Astrocyte (in vitro differentiated cells and primary cell): Measurements from ENCODE around the gene PYROXD2. TPM values are rescaled to one million over a fixed set of nuclear protein-coding genes. Genes with fewer than 3 reads are reported as not detected.
A peak's percentile ranks its signal among the peaks of the same experiment; 100 is the strongest.

Experiments used
- DNase-seq: peaks from one replicate; pipeline ENCODE4 v3.0.0-alpha.2; 2010; ENCODE audit warnings: low read depth
- FAIRE-seq: peaks from 2 replicates; lab custom pipeline; 2011; peaks lifted over from hg19 to GRCh38; lab: Jason Lieb, UNC
- H2AFZ ChIP-seq: 2 replicates; pipeline ENCODE4 v1.6.0; 2012; ENCODE audit warnings: low read depth, low read length, inconsistent platforms
- H3K27ac ChIP-seq: 2 replicates; pipeline ENCODE4 v1.5.1; 2011; ENCODE audit warnings: low read depth, low read length, inconsistent platforms
- H3K27me3 ChIP-seq: 2 replicates; pipeline ENCODE4 v1.6.0; 2011; ENCODE audit warnings: low read length, inconsistent platforms; ENCODE audit not compliant: insufficient read depth
- H3K36me3 ChIP-seq: 2 replicates; pipeline ENCODE4 v1.5.1; 2011; ENCODE audit warnings: low read length, inconsistent platforms; ENCODE audit not compliant: insufficient read depth
- H3K4me1 ChIP-seq: 2 replicates; pipeline ENCODE4 v1.5.1; 2011; ENCODE audit warnings: low read length, inconsistent platforms; ENCODE audit not compliant: insufficient read depth
- H3K4me2 ChIP-seq: 2 replicates; pipeline ENCODE4 v1.6.0; 2012; ENCODE audit warnings: low read length, inconsistent platforms
- H3K4me3 ChIP-seq: 2 replicates; pipeline ENCODE4 v1.5.1; 2011; ENCODE audit warnings: low read depth, mild to moderate bottlenecking, low read length, inconsistent platforms; ENCODE audit not compliant: insufficient read depth
- H3K79me2 ChIP-seq: 2 replicates; pipeline ENCODE4 v1.6.0; 2012; ENCODE audit warnings: mild to moderate bottlenecking, low read length, inconsistent platforms; ENCODE audit not compliant: insufficient read depth
- H3K9ac ChIP-seq: 2 replicates; pipeline ENCODE4 v1.6.0; 2012; ENCODE audit warnings: mild to moderate bottlenecking, low read length, inconsistent platforms
- H3K9me3 ChIP-seq: 2 replicates; pipeline ENCODE4 v1.5.1; 2012; ENCODE audit warnings: low read depth, mild to moderate bottlenecking, low read length, inconsistent platforms; ENCODE audit not compliant: insufficient read depth
- H4K20me1 ChIP-seq: 2 replicates; pipeline ENCODE4 v1.6.0; 2012; ENCODE audit warnings: low read length, inconsistent platforms; ENCODE audit not compliant: insufficient read depth
- H3K27ac Mint-ChIP-seq: one replicate; pipeline ENCODE4 v1.8.0; 2021; ENCODE audit warnings: mild to moderate bottlenecking, mixed read lengths; ENCODE audit not compliant: unreplicated experiment
- H3K27me3 Mint-ChIP-seq: one replicate; pipeline ENCODE4 v1.8.0; 2021; ENCODE audit warnings: low read depth, mixed read lengths; ENCODE audit not compliant: unreplicated experiment
- H3K36me3 Mint-ChIP-seq: one replicate; pipeline ENCODE4 v1.8.0; 2021; ENCODE audit warnings: low read depth, mixed read lengths; ENCODE audit not compliant: unreplicated experiment
- H3K4me1 Mint-ChIP-seq: one replicate; pipeline ENCODE4 v1.8.0; 2021; ENCODE audit warnings: low read depth, mixed read lengths; ENCODE audit not compliant: unreplicated experiment
- H3K4me3 Mint-ChIP-seq: one replicate; pipeline ENCODE4 v1.8.0; 2021; ENCODE audit warnings: mild to moderate bottlenecking, moderate library complexity, mixed read lengths; ENCODE audit not compliant: unreplicated experiment
- H3K9me3 Mint-ChIP-seq: one replicate; pipeline ENCODE4 v1.8.0; 2021; ENCODE audit warnings: mild to moderate bottlenecking, mixed read lengths; ENCODE audit not compliant: unreplicated experiment
- CTCF ChIP-seq: IDR thresholded peaks from 2 replicates; pipeline ENCODE4 v1.5.1; 2011; ENCODE audit warnings: low read depth, mild to moderate bottlenecking, inconsistent platforms, low read length, moderate library complexity; ENCODE audit not compliant: insufficient read depth
- EZH2 ChIP-seq: IDR thresholded peaks from 2 replicates; pipeline ENCODE4 v1.6.1; 2012; ENCODE audit warnings: mild to moderate bottlenecking, low read length, inconsistent platforms; ENCODE audit not compliant: insufficient read depth
- total RNA-seq: library from RNA; stranded (reverse); gene quantifications from 2 replicates; pipeline ENCODE4 v1.2.1, GENCODE V29; 2021

PYROXD2 gene
- total RNA-seq, 1 donor from 2014 or later = 4.5 TPM

- peaks cover 8% of the 10 kb centered on the region for H3K9me3 Mint-ChIP-seq
- H3K4me1 Mint-ChIP-seq = peaks cover 3% of the 10 kb centered on the region
- no peak for DNase-seq
- Histone ChIP-seq H3K9ac (no peak overlapping the region), H3K27ac (no peak overlapping the region), H3K79me2 (no peaks in the 10 kb centered on the region), H3K4me1 (peaks cover 2% of the 10 kb centered on the region), H3K9me3 (no peaks in the 10 kb centered on the region), H2AFZ (no peak overlapping the region), H3K36me3 (no peaks in the 10 kb centered on the region), H3K4me3 (no peak overlapping the region), H4K20me1 (no peaks in the 10 kb centered on the region), H3K27me3 (no peaks in the 10 kb centered on the region), H3K4me2 (no peak overlapping the region)
- H3K36me3 Mint-ChIP-seq = peaks cover 4% of the 10 kb centered on the region
- peaks cover 26% of the 10 kb centered on the region for H3K27me3 Mint-ChIP-seq
- H3K4me3 Mint-ChIP-seq = no peak overlapping the region
- H3K27ac Mint-ChIP-seq = no peak overlapping the region
- TF ChIP-seq EZH2 (no peak), CTCF (no peak)
- FAIRE-seq = no peak
These were observed 23.4 kb downstream of the PYROXD2 start for GRCh38 chr10:98391578-98391991.

- Histone ChIP-seq H3K9ac (no peak overlapping the region), H3K27ac (no peak overlapping the region), H3K4me1 (peaks cover 2% of the 10 kb centered on the region), H2AFZ (no peak overlapping the region), H3K27me3 (no peaks in the 10 kb centered on the region), H3K79me2 (no peaks in the 10 kb centered on the region), H4K20me1 (no peaks in the 10 kb centered on the region), H3K4me2 (peak overlapping the region; percentile 15), H3K9me3 (no peaks in the 10 kb centered on the region), H3K4me3 (no peak overlapping the region), H3K36me3 (no peaks in the 10 kb centered on the region)
- FAIRE-seq (no peak), DNase-seq (no peak)
- H3K9me3 Mint-ChIP-seq = peaks cover 8% of the 10 kb centered on the region
- no peak overlapping the region for H3K27ac Mint-ChIP-seq
- peaks cover 4% of the 10 kb centered on the region for H3K36me3 Mint-ChIP-seq
- peaks cover 24% of the 10 kb centered on the region for H3K27me3 Mint-ChIP-seq
- no peak overlapping the region for H3K4me3 Mint-ChIP-seq
- H3K4me1 Mint-ChIP-seq = peaks cover 3% of the 10 kb centered on the region
- TF ChIP-seq CTCF (no peak), EZH2 (no peak)
These were observed 23.9 kb downstream of the PYROXD2 start for GRCh38 chr10:98391065-98391464.

- TF ChIP-seq CTCF (no peak), EZH2 (no peak)
- Mint-ChIP-seq H3K27ac (no peak overlapping the region), H3K4me1 (peaks cover 3% of the 10 kb centered on the region), H3K9me3 (peaks cover 8% of the 10 kb centered on the region), H3K27me3 (peaks cover 24% of the 10 kb centered on the region), H3K36me3 (peaks cover 6% of the 10 kb centered on the region), H3K4me3 (no peak overlapping the region)
- Histone ChIP-seq H3K79me2 (no peaks in the 10 kb centered on the region), H3K27ac (no peak overlapping the region), H3K4me3 (no peak overlapping the region), H3K9me3 (no peaks in the 10 kb centered on the region), H3K9ac (no peak overlapping the region), H4K20me1 (no peaks in the 10 kb centered on the region), H3K36me3 (no peaks in the 10 kb centered on the region), H2AFZ (no peak overlapping the region), H3K27me3 (no peaks in the 10 kb centered on the region), H3K4me1 (peaks cover 2% of the 10 kb centered on the region), H3K4me2 (no peak overlapping the region)
- no peak for DNase-seq
- FAIRE-seq = no peak
These were observed 24.6 kb downstream of the PYROXD2 start for GRCh38 chr10:98390406-98390805.
